Trophoblast cell (in vitro differentiated cells and primary cell): ENCODE data around the gene SYCP1.
"Not testable (repeated sequence)": the region's sequence is repeated elsewhere in the genome, so short reads cannot be mapped to it uniquely, and the experiment has no call there.

Experiments used
- DNase-seq, 2 donors: peaks; one replicate each; pipeline ENCODE4 v3.0.0-alpha.2; 2016
- H2AFZ ChIP-seq: 2 replicates; pipeline ENCODE4 v1.6.1; 2013; ENCODE audit warnings: low read length, moderate library complexity, mild to moderate bottlenecking; ENCODE audit not compliant: insufficient read depth, poor library complexity
- H2AK5ac ChIP-seq: 2 replicates; pipeline ENCODE4 v1.6.1; 2013; ENCODE audit warnings: mild to moderate bottlenecking, low read length
- H2BK120ac ChIP-seq: 2 replicates; pipeline ENCODE4 v1.6.1; 2013; ENCODE audit warnings: low read length, mild to moderate bottlenecking, moderate library complexity; ENCODE audit not compliant: insufficient read depth, poor library complexity
- H2BK12ac ChIP-seq: 2 replicates; pipeline ENCODE4 v1.6.1; 2013; ENCODE audit warnings: mild to moderate bottlenecking, low read length, moderate library complexity
- H2BK5ac ChIP-seq: 2 replicates; pipeline ENCODE4 v1.6.1; 2013; ENCODE audit warnings: low read length, low read depth, moderate library complexity, mild to moderate bottlenecking; ENCODE audit not compliant: poor library complexity
- H3K14ac ChIP-seq: 2 replicates; pipeline ENCODE4 v1.6.1; 2013; ENCODE audit warnings: mild to moderate bottlenecking, low read length
- H3K18ac ChIP-seq: 2 replicates; pipeline ENCODE4 v1.6.1; 2013; ENCODE audit warnings: mild to moderate bottlenecking, low read length
- H3K23ac ChIP-seq: 2 replicates; pipeline ENCODE4 v1.6.1; 2013; ENCODE audit warnings: low read length
- H3K27ac ChIP-seq: 2 replicates; pipeline ENCODE4 v1.5.1; 2013; ENCODE audit warnings: low read depth, mild to moderate bottlenecking, inconsistent platforms, low read length, moderate library complexity
- H3K27me3 ChIP-seq: 2 replicates; pipeline ENCODE4 v1.6.1; 2013; ENCODE audit warnings: inconsistent platforms, mild to moderate bottlenecking, low read length, moderate library complexity; ENCODE audit not compliant: insufficient read depth
- H3K36me3 ChIP-seq, 2 experiments: 1 replicate in 1 of 2; 2 replicates in 1 of 2; pipeline ENCODE4 v1.6.1; 2013; ENCODE audit warnings: low read length in 2 of 2, mild to moderate bottlenecking in 2 of 2, moderate library complexity in 1 of 2; ENCODE audit not compliant: insufficient read depth in 2 of 2, control insufficient read depth in 1 of 2
- H3K4ac ChIP-seq: 2 replicates; pipeline ENCODE4 v1.6.1; 2013; ENCODE audit warnings: low read depth, mild to moderate bottlenecking, low read length, moderate library complexity
- H3K4me1 ChIP-seq, 2 experiments: 1 replicate in 1 of 2; 2 replicates in 1 of 2; pipeline ENCODE4 v1.6.1; 2013; ENCODE audit warnings: low read length in 2 of 2, mild to moderate bottlenecking in 2 of 2, moderate library complexity in 1 of 2; ENCODE audit not compliant: insufficient read depth in 2 of 2, control insufficient read depth in 1 of 2
- H3K4me2 ChIP-seq: 2 replicates; pipeline ENCODE4 v1.6.1; 2013; ENCODE audit warnings: inconsistent platforms, mild to moderate bottlenecking, low read length, moderate library complexity
- H3K4me3 ChIP-seq: 2 replicates; pipeline ENCODE4 v1.5.1; 2013; ENCODE audit warnings: mild to moderate bottlenecking, low read depth, low read length, inconsistent platforms
- H3K79me1 ChIP-seq: one replicate; pipeline ENCODE4 v1.6.1; 2013; ENCODE audit warnings: low read length
- H3K79me2 ChIP-seq: 2 replicates; pipeline ENCODE4 v1.6.1; 2013; ENCODE audit warnings: low read length, mild to moderate bottlenecking; ENCODE audit not compliant: control insufficient read depth, insufficient read depth, poor library complexity
- H3K9ac ChIP-seq: 2 replicates; pipeline ENCODE4 v1.6.1; 2013; ENCODE audit warnings: mild to moderate bottlenecking, low read length
- H3K9me3 ChIP-seq: 2 replicates; pipeline ENCODE4 v1.6.1; 2013; ENCODE audit warnings: low read depth, mild to moderate bottlenecking, control low read depth, inconsistent platforms, low read length; ENCODE audit not compliant: insufficient read depth
- H4K12ac ChIP-seq: 2 replicates; pipeline ENCODE4 v1.6.1; 2013; ENCODE audit warnings: low read depth, mild to moderate bottlenecking, low read length, moderate library complexity
- H4K8ac ChIP-seq: 2 replicates; pipeline ENCODE4 v1.6.1; 2013; ENCODE audit warnings: low read depth, mild to moderate bottlenecking, low read length, moderate library complexity
- H4K91ac ChIP-seq: one replicate; pipeline ENCODE4 v1.6.1; 2013; ENCODE audit warnings: low read depth, mild to moderate bottlenecking, low read length, moderate library complexity
- WGBS: extraction: QIAGEN DNeasy Blood & Tissue Kit; methylation state at CpG from one replicate; pipeline ENCODE4 v1.1.7; 2013; ENCODE audit warnings: missing lambda C conversion rate; ENCODE audit not compliant: insufficient read length, insufficient coverage; ENCODE audit errors: extremely low coverage; 5-methylcytosine and 5-hydroxymethylcytosine counted together

Gene SYCP1

GRCh38 chr1:114828251-114828650, 26.4 kb upstream of the SYCP1 start:
- WGBS, result no CpG with 5 or more reads among the region's 5 CpGs
- H3K27me3 ChIP-seq, result no peaks in the 10 kb centered on the region
- H3K9ac ChIP-seq, result no peak overlapping the region
- H2AFZ ChIP-seq, result no peak overlapping the region
- no peak overlapping the region for H2AK5ac ChIP-seq
- H3K4ac ChIP-seq, result no peak overlapping the region
- no peak overlapping the region for H4K8ac ChIP-seq
- H3K14ac ChIP-seq, result no peak overlapping the region
- no peak overlapping the region for H2BK5ac ChIP-seq
- H4K91ac ChIP-seq, result no peak overlapping the region
- no peak overlapping the region for H4K12ac ChIP-seq
- no peak overlapping the region for H3K27ac ChIP-seq
- no peak overlapping the region for H3K23ac ChIP-seq
- DNase-seq, result no peak
- H3K4me2 ChIP-seq, result no peak overlapping the region
- no peak overlapping the region for H2BK12ac ChIP-seq
- H3K79me1 ChIP-seq, result no peaks in the 10 kb centered on the region
- H3K9me3 ChIP-seq, result peaks cover 2% of the 10 kb centered on the region
- H3K4me1 ChIP-seq, result no peaks in the 10 kb centered on the region
- no peaks in the 10 kb centered on the region for H3K36me3 ChIP-seq
- H2BK120ac ChIP-seq, result no peak overlapping the region
- no peak overlapping the region for H3K18ac ChIP-seq
- no peaks in the 10 kb centered on the region for H3K79me2 ChIP-seq
- no peak overlapping the region for H3K4me3 ChIP-seq

GRCh38 chr1:114830075-114830474, 24.6 kb upstream of the SYCP1 start:
- H3K79me1 ChIP-seq, H3K9ac ChIP-seq, H3K14ac ChIP-seq, H3K79me2 ChIP-seq, H4K12ac ChIP-seq, H2AFZ ChIP-seq, H2BK120ac ChIP-seq, H3K27me3 ChIP-seq, H3K9me3 ChIP-seq, H3K4ac ChIP-seq, H3K36me3 ChIP-seq, H2BK12ac ChIP-seq, H4K8ac ChIP-seq, H3K4me3 ChIP-seq, H3K27ac ChIP-seq, H3K4me2 ChIP-seq, H2AK5ac ChIP-seq, DNase-seq, H2BK5ac ChIP-seq, H3K23ac ChIP-seq, H3K4me1 ChIP-seq, H4K91ac ChIP-seq, H3K18ac ChIP-seq: not testable (repeated sequence)
- no CpG with 5 or more reads among the region's 1 CpG for WGBS

GRCh38 chr1:114831276-114831994, 23.2 kb upstream of the SYCP1 start:
- no peaks in the 10 kb centered on the region for H3K79me1 ChIP-seq
- no peak overlapping the region for H4K91ac ChIP-seq
- no peak overlapping the region for H3K4me2 ChIP-seq
- no peak overlapping the region for H3K4ac ChIP-seq
- H4K12ac ChIP-seq, result no peak overlapping the region
- no peak overlapping the region for H3K9ac ChIP-seq
- H3K36me3 ChIP-seq, result no peaks in the 10 kb centered on the region
- no peak overlapping the region for H2BK120ac ChIP-seq
- no peak overlapping the region for H2BK12ac ChIP-seq
- no peak overlapping the region for H3K14ac ChIP-seq
- WGBS, result no CpG with 5 or more reads among the region's 5 CpGs
- H3K79me2 ChIP-seq, result no peaks in the 10 kb centered on the region
- no peak overlapping the region for H3K27ac ChIP-seq
- no peaks in the 10 kb centered on the region for H3K4me1 ChIP-seq
- no peak for DNase-seq
- H3K18ac ChIP-seq, result no peak overlapping the region
- H3K27me3 ChIP-seq, result no peaks in the 10 kb centered on the region
- H3K9me3 ChIP-seq, result peaks cover 2% of the 10 kb centered on the region
- H2BK5ac ChIP-seq, result no peak overlapping the region
- no peak overlapping the region for H2AK5ac ChIP-seq
- no peak overlapping the region for H3K23ac ChIP-seq
- H4K8ac ChIP-seq, result no peak overlapping the region
- no peak overlapping the region for H2AFZ ChIP-seq
- H3K4me3 ChIP-seq, result no peak overlapping the region

GRCh38 chr1:114832057-114832456, 22.6 kb upstream of the SYCP1 start:
- no CpG with 5 or more reads among the region's 4 CpGs for WGBS
- no peaks in the 10 kb centered on the region for H3K79me2 ChIP-seq

More at GRCh38 chr1:114832057-114832456, 22.6 kb upstream of the SYCP1 start:
- no peak overlapping the region for H2BK12ac ChIP-seq
- H3K27me3 ChIP-seq, result no peaks in the 10 kb centered on the region
- no peak overlapping the region for H3K27ac ChIP-seq
- H3K23ac ChIP-seq, result no peak overlapping the region
- H3K18ac ChIP-seq, result no peak overlapping the region
- H2BK5ac ChIP-seq, result no peak overlapping the region
- H2BK120ac ChIP-seq, result no peak overlapping the region
- H4K12ac ChIP-seq, result no peak overlapping the region
- H2AFZ ChIP-seq, result no peak overlapping the region
- peaks cover 2% of the 10 kb centered on the region for H3K9me3 ChIP-seq
- no peak overlapping the region for H3K9ac ChIP-seq
- no peaks in the 10 kb centered on the region for H3K36me3 ChIP-seq
- H3K4me3 ChIP-seq, result no peak overlapping the region
- H3K79me1 ChIP-seq, result no peaks in the 10 kb centered on the region
- H3K14ac ChIP-seq, result no peak overlapping the region
- H3K4me1 ChIP-seq, result no peaks in the 10 kb centered on the region
- H4K8ac ChIP-seq, result no peak overlapping the region
- no peak overlapping the region for H4K91ac ChIP-seq
- H3K4me2 ChIP-seq, result no peak overlapping the region
- H3K4ac ChIP-seq, result no peak overlapping the region
- DNase-seq, result no peak
- no peak overlapping the region for H2AK5ac ChIP-seq
